Activated CD4-positive, alpha-beta T cell treated with anti-CD3 and anti-CD28 coated beads for 1 hour (primary cell): ENCODE data around the gene SUSD4.
"Not testable (repeated sequence)": the region's sequence is repeated elsewhere in the genome, so short reads cannot be mapped to it uniquely, and the experiment has no call there.

Experiments
- DNase-seq: peaks from one replicate; pipeline ENCODE4 v3.0.0-alpha.2; 2020

The SUSD4 gene

GRCh38 chr1:223288826-223289225, 75.2 kb downstream of the SUSD4 start:
- DNase-seq = no peak

GRCh38 chr1:223285452-223285851, 78.5 kb downstream of the SUSD4 start:
- DNase-seq = no peak

DNA sequence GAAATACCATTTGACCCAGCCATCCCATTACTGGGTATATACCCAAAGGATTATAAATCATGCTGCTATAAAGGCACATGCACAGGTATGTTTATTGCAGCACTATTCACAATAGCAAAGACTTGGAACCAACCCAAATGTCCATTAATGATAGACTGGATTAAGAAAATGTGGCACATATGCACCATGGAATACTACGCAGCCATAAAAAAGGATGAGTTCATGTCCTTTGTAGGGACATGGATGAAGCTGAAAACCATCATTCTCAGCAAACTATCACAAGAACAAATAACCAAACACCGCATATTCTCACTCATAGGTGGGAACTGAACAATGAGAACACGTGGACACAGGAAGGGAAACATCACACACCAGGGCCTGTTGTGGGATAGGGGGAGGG, 80.3 kb downstream of the SUSD4 start:
- not testable (repeated sequence) for DNase-seq

DNA sequence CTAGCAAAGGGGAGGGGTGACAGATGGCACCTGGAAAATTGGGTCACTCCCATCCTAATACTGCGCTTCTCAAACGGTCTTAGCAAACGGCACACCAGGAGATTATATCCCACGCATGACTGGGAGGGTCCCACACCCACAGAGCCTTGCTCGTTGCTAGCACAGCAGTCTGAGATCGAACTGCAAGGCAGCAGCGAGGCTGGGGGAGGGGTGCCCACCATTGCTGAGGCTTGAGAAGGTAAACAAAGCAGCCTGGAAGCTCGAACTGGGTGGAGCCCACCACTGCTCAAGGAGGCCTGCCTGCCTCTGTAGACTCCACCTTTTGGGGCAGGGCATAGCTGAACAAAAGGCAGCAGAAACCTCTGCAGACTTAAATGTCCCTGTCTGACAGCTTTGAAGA, 85.7 kb downstream of the SUSD4 start:
- not testable (repeated sequence) for DNase-seq

- no peak for DNase-seq
Observed at GRCh38 chr1:223276029-223276428, 87.9 kb downstream of the SUSD4 start.

DNA sequence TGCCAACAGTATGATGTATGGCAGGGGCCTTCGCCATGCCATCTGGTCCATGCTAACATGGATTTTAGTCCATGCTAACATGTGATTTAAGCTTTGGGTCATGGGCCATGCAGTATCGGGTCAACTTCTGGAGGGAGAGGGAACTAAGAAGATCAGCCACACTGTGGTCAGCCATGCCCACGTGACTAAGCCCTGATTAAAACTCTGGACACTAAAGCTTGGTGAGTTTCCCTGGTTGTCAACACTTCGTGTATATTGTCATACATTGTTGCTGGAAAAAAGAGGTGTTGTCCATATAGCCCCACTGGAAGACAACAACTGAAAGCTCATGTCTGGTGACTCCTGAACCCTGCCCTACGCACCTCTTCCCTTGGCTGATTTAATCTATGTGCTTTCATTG, 90.5 kb downstream of the SUSD4 start:
- DNase-seq = no peak

DNA sequence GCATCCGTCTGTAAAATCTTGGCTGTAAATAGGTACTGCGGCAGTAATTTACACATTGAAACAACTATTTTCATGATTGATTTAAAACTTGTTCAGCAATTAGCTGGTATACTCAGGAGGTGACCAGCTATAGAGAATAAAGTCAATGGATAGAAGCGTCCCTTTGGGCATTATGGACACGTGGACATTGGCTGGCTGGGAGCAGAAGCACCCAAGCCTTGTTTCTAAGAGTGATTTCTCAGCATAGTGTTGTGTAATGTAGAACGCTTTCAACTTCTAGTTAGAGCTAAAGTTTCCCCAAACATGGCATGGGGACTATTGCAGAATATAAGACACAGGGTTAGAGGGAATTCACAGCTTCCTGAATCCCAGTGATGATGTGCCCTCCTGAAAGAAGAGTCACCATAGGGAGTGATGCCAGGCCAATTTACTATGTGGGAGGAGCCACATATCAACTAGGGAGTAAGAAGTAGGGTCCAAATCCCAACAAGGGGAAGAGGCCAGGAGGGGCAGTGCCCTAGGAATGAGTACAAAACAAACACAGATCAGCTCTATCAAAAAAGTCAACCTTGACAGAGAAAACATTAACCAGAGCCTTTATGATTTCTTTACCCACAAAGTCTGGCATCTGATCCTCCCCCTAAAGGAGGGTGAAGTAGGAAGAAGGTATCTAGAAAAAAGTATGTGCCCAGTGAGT, 92.7 kb downstream of the SUSD4 start:
- no peak for DNase-seq

DNA sequence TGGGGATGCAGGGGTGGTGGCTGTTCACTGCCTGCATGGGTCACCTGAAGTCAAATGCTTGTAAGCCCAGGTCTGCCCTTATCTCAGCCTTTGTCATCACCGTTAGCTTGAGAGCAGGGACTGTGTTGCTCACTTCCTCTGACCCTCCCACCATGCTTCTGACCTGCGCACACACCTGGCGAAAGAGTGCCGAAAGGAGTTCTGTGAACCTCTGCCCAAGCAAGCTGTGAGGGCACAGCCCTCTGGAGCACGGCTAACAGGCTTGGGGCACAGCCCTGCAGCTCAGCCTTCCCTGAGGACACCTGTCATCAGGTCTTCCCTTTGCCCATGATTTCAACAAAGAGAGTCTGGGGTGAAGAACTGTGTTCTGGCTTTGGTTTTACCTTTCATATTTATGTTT, 93.8 kb downstream of the SUSD4 start:
- no peak for DNase-seq

- no peak for DNase-seq
Observed at GRCh38 chr1:223269006-223269405, 95.0 kb downstream of the SUSD4 start.

DNA sequence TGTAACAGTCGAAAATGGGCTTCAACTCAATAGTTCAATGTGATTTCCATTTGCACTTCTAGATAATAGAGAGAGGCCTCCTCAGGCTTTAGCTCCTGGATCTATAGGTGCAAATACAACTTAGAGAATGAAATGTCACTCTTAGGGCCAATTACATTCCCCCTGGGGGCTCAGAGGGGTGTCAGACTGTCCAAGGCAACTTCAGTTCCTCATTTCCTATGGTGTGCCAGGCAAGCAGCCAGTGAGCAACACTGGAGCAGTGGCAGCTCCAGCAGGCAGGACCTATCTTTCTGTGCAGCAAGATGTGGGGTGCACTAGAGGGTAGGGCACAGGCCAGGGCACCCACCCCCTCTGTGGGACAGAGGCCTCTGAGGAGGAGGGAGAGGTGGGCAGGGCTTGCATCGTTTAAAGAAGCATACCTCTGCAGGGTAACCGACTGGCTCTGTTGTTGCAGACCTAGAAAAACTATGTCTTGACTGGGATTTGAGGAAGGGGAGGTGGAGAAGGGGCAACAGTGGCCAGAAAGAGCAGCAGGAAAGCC, 97.3 kb downstream of the SUSD4 start:
- DNase-seq = no peak

DNA sequence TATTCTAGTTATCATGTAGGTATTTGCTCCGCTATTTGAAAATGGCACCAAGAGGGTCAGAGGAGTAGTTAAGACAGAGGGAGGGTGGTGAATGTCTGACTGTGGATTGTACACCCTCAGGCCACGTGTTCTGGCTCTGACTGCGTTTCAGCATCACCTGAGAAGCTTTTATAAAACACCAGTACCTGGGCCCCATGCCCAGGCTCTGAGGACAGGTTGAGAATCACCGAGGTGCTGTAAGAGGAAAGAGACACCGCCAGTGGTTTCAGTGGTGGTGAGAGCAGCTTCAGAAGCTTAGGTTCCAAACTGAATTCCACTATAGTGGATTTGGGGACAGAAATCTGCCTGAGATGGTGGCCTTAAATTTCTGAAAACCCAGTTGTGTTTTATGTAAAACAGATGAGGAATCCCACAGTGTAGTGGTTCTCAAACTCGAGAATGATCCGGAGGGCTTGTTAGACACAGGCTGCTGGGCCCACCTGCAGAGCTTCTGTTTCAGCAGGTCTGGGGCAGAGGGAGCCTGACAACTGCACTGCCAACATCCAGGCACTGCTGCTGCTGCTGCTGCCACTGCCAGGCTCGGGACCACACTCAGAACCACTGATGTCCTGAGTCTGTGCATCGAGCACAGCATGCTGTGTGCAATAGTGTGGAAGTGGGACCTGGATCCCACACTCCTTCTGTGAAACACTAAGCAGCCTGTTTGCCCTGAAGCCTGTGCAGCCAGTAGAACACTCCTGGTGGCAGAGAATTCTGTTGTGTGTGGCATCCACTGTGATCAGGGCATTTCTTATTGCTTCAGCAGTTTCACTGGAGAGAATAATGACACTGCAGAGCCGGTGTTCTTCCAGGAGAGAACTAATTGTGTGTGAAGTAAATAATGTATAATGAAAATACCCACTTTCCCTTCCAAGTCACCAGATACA, 98.7 kb downstream of the SUSD4 start:
- DNase-seq = no peak

- DNase-seq = no peak
Observed at GRCh38 chr1:223264529-223264928, 99.4 kb downstream of the SUSD4 start.

DNA sequence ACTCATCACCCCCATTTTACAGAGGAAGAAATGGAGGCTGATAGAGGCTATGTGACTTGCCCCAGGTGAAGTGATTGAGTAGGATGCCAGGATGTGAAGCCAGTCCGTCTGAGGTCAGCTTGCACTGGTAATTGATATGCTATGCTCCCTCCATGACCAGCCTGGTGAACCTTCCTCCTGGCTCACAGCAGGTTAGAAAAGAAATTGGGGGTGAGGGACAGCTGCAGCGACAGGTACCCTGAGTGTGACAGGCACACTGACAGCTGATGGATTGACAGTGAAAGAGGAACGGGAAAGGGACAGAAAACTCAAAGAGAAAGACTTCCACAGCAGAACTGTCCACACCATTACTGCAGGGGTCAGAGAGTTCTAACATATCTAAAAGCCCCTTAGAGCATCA, 102.1 kb downstream of the SUSD4 start:
- no peak for DNase-seq

- DNase-seq = no peak
Observed at GRCh38 chr1:223260712-223261111, 103.3 kb downstream of the SUSD4 start.

- no peak for DNase-seq
Observed at GRCh38 chr1:223259462-223259861, 104.5 kb downstream of the SUSD4 start.

GRCh38 chr1:223258751-223259198, 105.2 kb downstream of the SUSD4 start:
- DNase-seq = no peak

DNA sequence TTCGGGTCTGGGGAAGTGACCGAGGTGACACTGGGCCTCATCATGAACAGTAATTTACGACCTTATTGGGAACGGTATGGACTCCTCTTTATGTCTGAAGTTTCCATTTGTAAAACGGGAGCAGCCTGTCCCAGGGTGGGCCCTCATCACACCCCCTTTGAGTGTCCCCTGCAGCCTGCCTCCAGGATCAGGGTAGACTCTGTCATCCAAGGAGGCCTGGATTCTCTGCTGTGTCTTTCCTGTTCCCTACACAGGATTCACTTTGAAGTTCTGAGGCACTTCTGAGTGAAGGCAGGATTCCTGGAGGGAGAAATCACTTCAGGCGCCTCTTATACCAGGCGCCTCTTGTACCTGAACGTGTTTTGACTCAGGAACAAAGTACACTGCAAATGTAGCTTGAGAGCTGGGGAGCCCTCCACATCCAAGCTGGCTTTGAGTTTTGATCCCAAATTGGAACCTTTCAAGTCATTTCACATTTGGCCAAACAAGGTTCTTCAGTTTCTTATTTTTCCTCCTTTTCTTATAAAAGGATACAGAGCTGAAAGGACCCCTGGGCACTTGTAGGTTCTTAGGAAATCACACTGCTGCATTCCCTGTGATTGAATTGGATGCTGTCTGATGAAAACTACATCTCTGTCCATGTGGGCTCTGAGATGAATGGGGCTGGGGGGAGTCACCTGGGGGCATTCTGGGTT, 106.0 kb downstream of the SUSD4 start:
- no peak for DNase-seq

DNA sequence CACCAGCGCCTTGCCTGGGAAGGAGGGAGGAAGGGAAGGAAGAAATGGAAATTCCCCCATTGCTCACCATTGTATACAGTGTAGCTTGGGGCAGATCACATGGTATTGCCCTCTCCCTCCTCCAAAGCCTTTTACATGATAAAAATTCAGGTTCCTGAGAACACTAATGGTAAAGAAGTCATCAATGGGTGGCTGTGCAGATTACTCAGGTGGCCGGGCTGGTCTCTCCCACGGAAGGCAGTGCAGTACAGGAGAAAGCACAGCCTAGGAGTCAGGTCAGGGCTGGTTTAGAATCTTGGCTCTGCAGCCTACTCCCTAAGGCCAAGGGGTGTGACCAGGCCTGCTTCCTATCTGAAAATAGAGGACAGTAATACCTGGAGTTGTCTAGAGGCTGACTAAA, 107.9 kb downstream of the SUSD4 start:
- DNase-seq = no peak

- no peak for DNase-seq
Observed at GRCh38 chr1:223253916-223254315, 110.1 kb downstream of the SUSD4 start.

- not testable (repeated sequence) for DNase-seq
Observed at GRCh38 chr1:223251387-223251786, 112.6 kb downstream of the SUSD4 start.

- DNase-seq = no peak
Observed at GRCh38 chr1:223250632-223251015, 113.4 kb downstream of the SUSD4 start.

DNA sequence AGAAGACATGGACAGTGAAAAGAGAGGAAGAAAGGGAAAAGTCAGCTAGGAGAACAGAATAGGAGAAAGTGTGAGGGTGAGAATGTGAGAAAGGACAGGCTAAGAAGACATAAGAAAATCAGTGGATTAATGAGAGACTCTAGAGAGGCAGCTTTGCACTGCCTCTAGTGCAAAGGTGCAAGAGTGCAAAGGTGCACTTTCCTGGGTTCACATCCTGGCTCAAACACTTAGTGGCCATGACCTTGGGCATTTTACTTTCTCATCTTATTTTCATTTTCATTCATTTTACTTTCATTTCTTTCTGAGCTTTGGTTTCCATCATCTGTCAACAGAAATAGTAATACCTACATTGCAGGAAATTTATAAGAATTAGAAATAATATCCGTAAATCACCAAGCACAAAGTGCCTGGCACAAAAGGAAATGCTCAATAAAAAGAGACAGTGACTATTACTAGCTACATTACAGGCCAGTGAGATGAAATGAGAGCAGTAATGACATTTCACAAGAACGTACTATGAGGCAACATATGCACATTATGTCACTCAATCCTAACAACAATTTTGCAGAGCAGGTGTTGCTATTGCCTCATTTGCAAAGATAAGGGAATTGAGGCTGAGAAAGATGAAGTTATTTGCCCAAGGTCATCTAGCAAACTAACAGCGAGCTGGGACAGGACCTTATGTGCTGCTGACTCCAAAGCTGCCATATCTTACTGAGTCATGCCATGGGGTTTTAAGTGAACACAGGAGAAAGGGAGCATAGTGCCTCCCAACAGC, 113.9 kb downstream of the SUSD4 start:
- DNase-seq = no peak

- DNase-seq = no peak
Observed at GRCh38 chr1:223248770-223249140, 115.2 kb downstream of the SUSD4 start.
